AG04449 (cell line): ENCODE results near the gene CTTNBP2NL.

Experiments
- CTCF ChIA-PET: fragments of 350-600 bp; formaldehyde crosslinking; extraction: SDS; loops from one replicate; lab custom pipeline; 2021; ENCODE audit warnings: antibody characterized with exemption; lab: Yijun Ruan, JAX
- POLR2A ChIA-PET: fragments of 400-600, 350-600 bp; formaldehyde crosslinking; extraction: SDS; loops from one replicate; lab custom pipeline; 2020; ENCODE audit warnings: antibody characterized with exemption, inconsistent platforms; lab: Yijun Ruan, JAX
- DNase-seq: peaks from one replicate; pipeline ENCODE4 v3.0.0-alpha.2; 2010; ENCODE audit warnings: low read depth, low spot score
- H3K4me3 ChIP-seq: 2 replicates; pipeline ENCODE4 v1.5.1; 2011; ENCODE audit warnings: low read depth, mild to moderate bottlenecking, control low read depth, low read length
- TF ChIP-seq, protein P1 (sequence below): IDR thresholded peaks from one replicate; pipeline ENCODE4 v1.5.1; 2011; ENCODE audit warnings: mild to moderate bottlenecking, moderate library complexity, low read length, control low read depth, inconsistent platforms; ENCODE audit not compliant: insufficient read depth; ENCODE audit errors: missing control alignments

CTTNBP2NL gene

GRCh38 chr1:112509005-112509659 is 113.1 kb downstream of the CTTNBP2NL start:
- TF ChIP-seq, protein P1, sequence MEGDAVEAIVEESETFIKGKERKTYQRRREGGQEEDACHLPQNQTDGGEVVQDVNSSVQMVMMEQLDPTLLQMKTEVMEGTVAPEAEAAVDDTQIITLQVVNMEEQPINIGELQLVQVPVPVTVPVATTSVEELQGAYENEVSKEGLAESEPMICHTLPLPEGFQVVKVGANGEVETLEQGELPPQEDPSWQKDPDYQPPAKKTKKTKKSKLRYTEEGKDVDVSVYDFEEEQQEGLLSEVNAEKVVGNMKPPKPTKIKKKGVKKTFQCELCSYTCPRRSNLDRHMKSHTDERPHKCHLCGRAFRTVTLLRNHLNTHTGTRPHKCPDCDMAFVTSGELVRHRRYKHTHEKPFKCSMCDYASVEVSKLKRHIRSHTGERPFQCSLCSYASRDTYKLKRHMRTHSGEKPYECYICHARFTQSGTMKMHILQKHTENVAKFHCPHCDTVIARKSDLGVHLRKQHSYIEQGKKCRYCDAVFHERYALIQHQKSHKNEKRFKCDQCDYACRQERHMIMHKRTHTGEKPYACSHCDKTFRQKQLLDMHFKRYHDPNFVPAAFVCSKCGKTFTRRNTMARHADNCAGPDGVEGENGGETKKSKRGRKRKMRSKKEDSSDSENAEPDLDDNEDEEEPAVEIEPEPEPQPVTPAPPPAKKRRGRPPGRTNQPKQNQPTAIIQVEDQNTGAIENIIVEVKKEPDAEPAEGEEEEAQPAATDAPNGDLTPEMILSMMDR: no peak
- POLR2A ChIA-PET: no interaction called here
- no peak for DNase-seq
- CTCF ChIA-PET: interaction anchor here (0.6 to 1.2 kb wide), 3 partner anchors 13 to 118 kb away, joined by 3 to 5 read pairs (median 5); no protein-coding TSS in a partner anchor
- H3K4me3 ChIP-seq: peak overlapping the region; percentile 67

DNA sequence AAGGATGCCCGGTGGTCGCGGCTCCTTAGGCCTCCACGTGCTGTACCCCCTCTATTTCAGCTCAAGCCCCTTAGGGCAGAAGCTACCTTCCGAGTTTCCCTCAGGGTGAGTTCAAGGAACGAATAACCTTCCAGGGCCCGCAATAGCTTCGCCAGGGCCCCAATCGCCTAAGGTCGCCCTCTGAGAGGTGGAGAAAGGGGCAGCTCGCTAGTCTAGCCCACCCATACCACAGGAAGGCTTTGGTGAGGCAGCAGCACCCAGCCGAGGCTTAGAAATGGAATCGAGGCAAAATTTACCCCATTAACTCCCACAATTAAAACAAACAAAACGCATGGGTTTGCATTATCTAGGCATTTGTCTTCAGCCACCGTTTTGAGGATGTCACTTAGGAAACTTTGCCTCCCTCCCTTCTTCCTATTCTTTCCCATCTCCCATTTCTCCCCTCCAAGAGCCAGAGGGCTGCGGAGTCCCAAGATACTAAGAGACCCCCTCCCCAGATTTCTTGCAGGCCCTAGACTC is 113.7 kb downstream of the CTTNBP2NL start:
- CTCF ChIA-PET: interaction anchor here (0.6 to 3.6 kb wide), 6 partner anchors 8 to 207 kb away, joined by 3 to 25 read pairs (median 6); no protein-coding TSS in a partner anchor
- H3K4me3 ChIP-seq: peak overlapping the region; percentile 67
- no peak for DNase-seq
- POLR2A ChIA-PET: interaction anchor here (0.5 kb wide), 1 partner anchor 406 kb away, joined by 3 read pairs; no protein-coding TSS in a partner anchor
- TF ChIP-seq, protein P1: no peak

DNA sequence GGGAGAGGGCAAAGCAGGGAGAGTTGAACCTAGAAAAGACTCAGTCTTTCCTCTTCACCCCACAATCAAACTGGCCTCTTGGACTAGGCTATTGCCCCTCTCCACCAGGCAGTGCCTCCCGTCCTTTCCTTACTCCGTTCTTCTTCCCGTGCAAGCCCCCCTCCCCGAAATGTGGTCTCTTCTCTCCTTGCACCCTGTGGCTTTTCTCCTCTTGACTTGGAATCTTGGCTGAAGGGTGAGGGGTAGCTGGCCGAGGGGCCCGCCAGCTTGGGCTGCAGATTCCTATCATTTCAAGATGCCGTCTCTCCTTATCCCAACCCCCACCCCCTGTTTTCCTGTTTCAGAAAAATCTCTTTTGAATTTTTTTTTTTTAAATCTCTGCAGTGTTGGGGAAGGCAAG is 114.3 kb downstream of the CTTNBP2NL start:
- CTCF ChIA-PET: interaction anchor here (1.3 to 3.6 kb wide), 4 partner anchors 8 to 206 kb away, joined by 5 to 25 read pairs (median 8); no protein-coding TSS in a partner anchor
- no peak for DNase-seq
- TF ChIP-seq, protein P1: no peak
- peak overlapping the region; percentile 67 for H3K4me3 ChIP-seq
- POLR2A ChIA-PET: interaction anchor here (0.5 kb wide), 1 partner anchor 405 kb away, joined by 3 read pairs; no protein-coding TSS in a partner anchor
